HG02588 (cell line): Measurements from ENCODE around the gene PPP2R3B.

Experiments used
- ATAC-seq: cut with Tn5 transposase; IDR thresholded peaks from one replicate; pipeline ENCODE4 v1.9.1; 2021; ENCODE audit warnings: mild to moderate bottlenecking, moderate library complexity; ENCODE audit not compliant: unreplicated experiment

The PPP2R3B gene

GRCh38 chrX:372856-373640, 13.7 kb downstream of the PPP2R3B start:
- ATAC-seq: no peak

- no peak for ATAC-seq
Observed at GRCh38 chrX:371907-372306, 14.8 kb downstream of the PPP2R3B start.

GRCh38 chrX:370963-371745, 15.6 kb downstream of the PPP2R3B start:
- no peak for ATAC-seq

- no peak for ATAC-seq
Observed at GRCh38 chrX:370244-370962, 16.3 kb downstream of the PPP2R3B start.

- no peak for ATAC-seq
Observed at GRCh38 chrX:369563-370101, 17.1 kb downstream of the PPP2R3B start.

- ATAC-seq: no peak
Observed at GRCh38 chrX:368811-369562, 17.7 kb downstream of the PPP2R3B start.

- ATAC-seq: no peak
Observed at GRCh38 chrX:367866-368265, 18.8 kb downstream of the PPP2R3B start.

- no peak for ATAC-seq
Observed at GRCh38 chrX:367349-367748, 19.4 kb downstream of the PPP2R3B start.

GRCh38 chrX:363621-364375, 22.9 kb downstream of the PPP2R3B start:
- ATAC-seq: no peak

GRCh38 chrX:362937-363620, 23.6 kb downstream of the PPP2R3B start:
- no peak for ATAC-seq

GRCh38 chrX:362351-362750, 24.4 kb downstream of the PPP2R3B start:
- no peak for ATAC-seq

GRCh38 chrX:361231-362145, 25.2 kb downstream of the PPP2R3B start:
- no peak for ATAC-seq

GRCh38 chrX:360496-361150, 26.1 kb downstream of the PPP2R3B start:
- ATAC-seq: no peak

- ATAC-seq: no peak
Observed at GRCh38 chrX:358651-359143, 28.0 kb downstream of the PPP2R3B start.

- ATAC-seq: no peak
Observed at GRCh38 chrX:357693-358471, 28.8 kb downstream of the PPP2R3B start.

- no peak for ATAC-seq
Observed at GRCh38 chrX:357035-357692, 29.5 kb downstream of the PPP2R3B start.
